H9 (cell line): ENCODE data around the gene NXN. TPM values are rescaled to one million over a fixed set of nuclear protein-coding genes. Genes with fewer than 3 reads are reported as not detected.

Experiments used
- DNase-seq: peaks from one replicate; pipeline ENCODE4 v3.0.0-alpha.2; 2017
- H2AFZ ChIP-seq: one replicate; pipeline ENCODE4 v1.6.1; 2013; ENCODE audit warnings: mild to moderate bottlenecking, low read length, control low read depth, moderate library complexity
- H2AK5ac ChIP-seq: 2 replicates; pipeline ENCODE4 v1.6.1; 2013; ENCODE audit warnings: low read length, control low read depth, mixed read lengths; ENCODE audit not compliant: insufficient read length
- H2BK120ac ChIP-seq: one replicate; pipeline ENCODE4 v1.6.1; 2013; ENCODE audit warnings: low read depth, mild to moderate bottlenecking, low read length, control low read depth, inconsistent platforms; ENCODE audit not compliant: poor library complexity, severe bottlenecking
- H2BK12ac ChIP-seq: 2 replicates; pipeline ENCODE4 v1.6.1; 2013; ENCODE audit warnings: low read length, control low read depth, mixed read lengths, low read depth; ENCODE audit not compliant: insufficient read length
- H2BK15ac ChIP-seq: 2 replicates; pipeline ENCODE4 v1.6.1; 2013; ENCODE audit warnings: low read depth, low read length, control low read depth
- H2BK20ac ChIP-seq: one replicate; pipeline ENCODE4 v1.6.1; 2013; ENCODE audit warnings: low read depth, mild to moderate bottlenecking, low read length, control low read depth, inconsistent platforms; ENCODE audit not compliant: poor library complexity, severe bottlenecking
- H2BK5ac ChIP-seq: 2 replicates; pipeline ENCODE4 v1.6.1; 2013; ENCODE audit warnings: low read length, control low read depth, mixed read lengths; ENCODE audit not compliant: insufficient read length
- H3K14ac ChIP-seq: 2 replicates; pipeline ENCODE4 v1.6.1; 2013; ENCODE audit warnings: low read length, control low read depth; ENCODE audit not compliant: insufficient read depth
- H3K18ac ChIP-seq: 2 replicates; pipeline ENCODE4 v1.6.1; 2013; ENCODE audit warnings: low read depth, mild to moderate bottlenecking, mixed read lengths, low read length, control low read depth; ENCODE audit not compliant: insufficient read length
- H3K23ac ChIP-seq: 2 replicates; pipeline ENCODE4 v1.6.1; 2013; ENCODE audit warnings: low read length, control low read depth, mixed read lengths, low read depth; ENCODE audit not compliant: insufficient read length
- H3K23me2 ChIP-seq: 2 replicates; pipeline ENCODE4 v1.6.1; 2013; ENCODE audit warnings: low read depth, mild to moderate bottlenecking, mixed read lengths, low read length, control low read depth; ENCODE audit not compliant: insufficient read length, poor library complexity, severe bottlenecking
- H3K27ac ChIP-seq: 2 replicates; pipeline ENCODE4 v1.5.1; 2013; ENCODE audit warnings: low read length, control low read depth, mixed read lengths, low read depth; ENCODE audit not compliant: insufficient read length
- H3K27me3 ChIP-seq: 2 replicates; pipeline ENCODE4 v1.6.1; 2013; ENCODE audit warnings: low read length, control low read depth, inconsistent platforms; ENCODE audit not compliant: insufficient read depth
- H3K4ac ChIP-seq: 2 replicates; pipeline ENCODE4 v1.6.1; 2013; ENCODE audit warnings: low read depth, mild to moderate bottlenecking, control low read depth, inconsistent platforms, low read length, moderate library complexity
- H3K4me1 ChIP-seq: 2 replicates; pipeline ENCODE4 v1.6.1; 2013; ENCODE audit warnings: low read length, control low read depth, inconsistent platforms; ENCODE audit not compliant: insufficient read depth
- H3K4me2 ChIP-seq: 2 replicates; pipeline ENCODE4 v1.6.1; 2013; ENCODE audit warnings: low read length, control low read depth, mixed read lengths; ENCODE audit not compliant: insufficient read length, insufficient read depth
- H3K56ac ChIP-seq: 2 replicates; pipeline ENCODE4 v1.6.1; 2013; ENCODE audit warnings: low read depth, mild to moderate bottlenecking, mixed read lengths, low read length, control low read depth; ENCODE audit not compliant: insufficient read length
- H3K79me1 ChIP-seq: 2 replicates; pipeline ENCODE4 v1.6.1; 2013; ENCODE audit warnings: low read depth, mild to moderate bottlenecking, moderate library complexity, low read length, control low read depth, inconsistent platforms; ENCODE audit not compliant: insufficient read depth, poor library complexity, severe bottlenecking
- H3K79me2 ChIP-seq: 2 replicates; pipeline ENCODE4 v1.6.1; 2013; ENCODE audit warnings: low read length, control low read depth, inconsistent platforms; ENCODE audit not compliant: insufficient read depth
- H3K9ac ChIP-seq: 2 replicates; pipeline ENCODE4 v1.6.1; 2013; ENCODE audit warnings: low read length, control low read depth, mixed read lengths; ENCODE audit not compliant: insufficient read length; ENCODE audit errors: extremely low read depth
- H3K9me3 ChIP-seq: one replicate; pipeline ENCODE4 v1.6.1; 2013; ENCODE audit warnings: low read depth, low read length, inconsistent platforms; ENCODE audit not compliant: control insufficient read depth
- H3T11ph ChIP-seq: one replicate; pipeline ENCODE4 v1.6.1; 2013; ENCODE audit warnings: mild to moderate bottlenecking, low read length, control low read depth, inconsistent platforms
- H4K20me1 ChIP-seq: one replicate; pipeline ENCODE4 v1.6.1; 2013; ENCODE audit not compliant: control insufficient read depth, insufficient read length, insufficient read depth
- H4K5ac ChIP-seq: 2 replicates; pipeline ENCODE4 v1.6.1; 2013; ENCODE audit warnings: low read depth, mild to moderate bottlenecking, mixed read lengths, low read length, control low read depth; ENCODE audit not compliant: insufficient read length
- H4K8ac ChIP-seq: replicated peaks from 2 replicates; pipeline ENCODE4 v1.6.1; 2013; ENCODE audit warnings: low read length, control low read depth, mixed read lengths, low read depth; ENCODE audit not compliant: insufficient read length
- H4K91ac ChIP-seq: 2 replicates; pipeline ENCODE4 v1.6.1; 2013; ENCODE audit warnings: low read depth, mild to moderate bottlenecking, moderate library complexity, mixed read lengths, low read length, control low read depth; ENCODE audit not compliant: insufficient read length
- H3K27ac Mint-ChIP-seq, 3 experiments: 2 replicates in 2 of 3; 3 replicates in 1 of 3; pipeline ENCODE4 v1.8.0; 2020 to 2021; ENCODE audit warnings: mixed read lengths in 3 of 3, mild to moderate bottlenecking in 1 of 3, moderate library complexity in 1 of 3
- H3K27me3 Mint-ChIP-seq: 2 replicates; pipeline ENCODE4 v1.8.0; 2021; ENCODE audit warnings: low read depth, mild to moderate bottlenecking, moderate library complexity, mixed read lengths
- H3K36me3 Mint-ChIP-seq, 3 experiments: 2 replicates in 2 of 3; 3 replicates in 1 of 3; pipeline ENCODE4 v1.8.0; 2020 to 2021; ENCODE audit warnings: low read depth in 3 of 3, mixed read lengths in 3 of 3; ENCODE audit not compliant: insufficient read depth in 1 of 3
- H3K4me1 Mint-ChIP-seq, 2 experiments: 2 replicates each; pipeline ENCODE4 v1.8.0; 2020; ENCODE audit warnings: mixed read lengths in 2 of 2
- H3K4me3 Mint-ChIP-seq, 2 experiments: 2 replicates in 1 of 2; 3 replicates in 1 of 2; pipeline ENCODE4 v1.8.0; 2020 to 2021; ENCODE audit warnings: mild to moderate bottlenecking in 2 of 2, mixed read lengths in 2 of 2, moderate library complexity in 1 of 2
- H3K9me3 Mint-ChIP-seq, 2 experiments: 2 replicates in 1 of 2; 3 replicates in 1 of 2; pipeline ENCODE4 v1.8.0; 2020; ENCODE audit warnings: mild to moderate bottlenecking in 2 of 2, mixed read lengths in 2 of 2, moderate library complexity in 1 of 2
- WGBS: extraction: QIAGEN DNeasy Blood & Tissue Kit; methylation state at CpG from one replicate; pipeline ENCODE4 v1.1.7; 2013; ENCODE audit warnings: missing lambda C conversion rate, low lambda C conversion rate, mixed read lengths; ENCODE audit not compliant: insufficient read length; ENCODE audit errors: extremely low coverage; 5-methylcytosine and 5-hydroxymethylcytosine counted together
- total RNA-seq: library from RNA; stranded (reverse); gene quantifications from 2 replicates; pipeline ENCODE4 v1.2.1, GENCODE V29; 2021
- TF ChIP-seq, protein P1 (sequence below): fragments of 200-600 bp; sonication (generic); conservative IDR thresholded peaks from 3 replicates; pipeline ENCODE4 v1.8.0; 2021; ENCODE audit warnings: antibody characterized with exemption, mild to moderate bottlenecking

Gene NXN
- total RNA-seq, 1 experiment from 2014 or later = 93.6 TPM

DNA sequence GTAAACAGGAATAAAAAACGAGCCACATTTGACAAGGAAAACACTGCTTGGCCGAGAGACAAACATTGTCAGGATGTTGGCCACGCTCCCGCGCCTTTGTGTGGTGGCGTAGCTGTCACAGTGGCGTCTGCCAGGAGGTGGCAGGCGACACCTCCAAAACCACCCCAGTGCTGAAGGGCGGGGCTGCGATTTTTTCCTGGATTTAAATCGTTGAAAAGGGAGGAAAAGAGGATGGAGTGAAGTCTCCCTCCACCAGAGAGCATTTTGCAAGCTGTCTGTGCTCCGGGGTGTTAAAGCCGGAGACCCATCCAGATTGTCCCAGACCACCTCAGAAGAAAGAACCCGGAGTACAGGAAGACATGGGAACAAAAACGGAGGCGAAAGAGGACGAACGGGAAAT is 184.7 kb downstream of the NXN start:
- Histone ChIP-seq H2AFZ (no peak overlapping the region), H2BK120ac (no peak overlapping the region), H3K4me2 (no peak overlapping the region), H2BK20ac (no peak overlapping the region), H3K27ac (no peak overlapping the region), H2AK5ac (no peak overlapping the region), H3K56ac (no peak overlapping the region), H3K4ac (no peak overlapping the region), H3K27me3 (no peaks in the 10 kb centered on the region), H3K79me1 (no peaks in the 10 kb centered on the region), H3K14ac (no peak overlapping the region), H2BK15ac (no peak overlapping the region), H3T11ph (no peak overlapping the region), H3K79me2 (no peaks in the 10 kb centered on the region), H2BK12ac (no peak overlapping the region), H4K91ac (no peak overlapping the region), H3K18ac (no peak overlapping the region), H4K20me1 (no peaks in the 10 kb centered on the region), H3K9ac (no peak overlapping the region), H3K9me3 (no peaks in the 10 kb centered on the region), H2BK5ac (no peak overlapping the region), H4K5ac (no peak overlapping the region), H4K8ac (no peak overlapping the region), H3K4me1 (no peaks in the 10 kb centered on the region), H3K23ac (no peak overlapping the region), H3K23me2 (no peaks in the 10 kb centered on the region)
- no CpG with 5 or more reads among the region's 18 CpGs for WGBS
- H3K4me1 Mint-ChIP-seq = peaks cover 10 to 19% of the 10 kb centered on the region in 2 experiments
- TF ChIP-seq, protein P1, sequence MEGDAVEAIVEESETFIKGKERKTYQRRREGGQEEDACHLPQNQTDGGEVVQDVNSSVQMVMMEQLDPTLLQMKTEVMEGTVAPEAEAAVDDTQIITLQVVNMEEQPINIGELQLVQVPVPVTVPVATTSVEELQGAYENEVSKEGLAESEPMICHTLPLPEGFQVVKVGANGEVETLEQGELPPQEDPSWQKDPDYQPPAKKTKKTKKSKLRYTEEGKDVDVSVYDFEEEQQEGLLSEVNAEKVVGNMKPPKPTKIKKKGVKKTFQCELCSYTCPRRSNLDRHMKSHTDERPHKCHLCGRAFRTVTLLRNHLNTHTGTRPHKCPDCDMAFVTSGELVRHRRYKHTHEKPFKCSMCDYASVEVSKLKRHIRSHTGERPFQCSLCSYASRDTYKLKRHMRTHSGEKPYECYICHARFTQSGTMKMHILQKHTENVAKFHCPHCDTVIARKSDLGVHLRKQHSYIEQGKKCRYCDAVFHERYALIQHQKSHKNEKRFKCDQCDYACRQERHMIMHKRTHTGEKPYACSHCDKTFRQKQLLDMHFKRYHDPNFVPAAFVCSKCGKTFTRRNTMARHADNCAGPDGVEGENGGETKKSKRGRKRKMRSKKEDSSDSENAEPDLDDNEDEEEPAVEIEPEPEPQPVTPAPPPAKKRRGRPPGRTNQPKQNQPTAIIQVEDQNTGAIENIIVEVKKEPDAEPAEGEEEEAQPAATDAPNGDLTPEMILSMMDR = peak; percentile 87
- peak overlapping the region; percentile 60 to 91 (median 74); a peak in 3 of 7 replicates for H3K27ac Mint-ChIP-seq
- H3K27me3 Mint-ChIP-seq = no peaks in the 10 kb centered on the region; the same call in 1 of the 2 replicates
- peaks cover 15 to 49% (median 39%) of the 10 kb centered on the region in 3 experiments; a peak in 6 of 7 replicates for H3K36me3 Mint-ChIP-seq
- H3K9me3 Mint-ChIP-seq = no peaks in the 10 kb centered on the region
- peak; percentile 87 for DNase-seq
- peak overlapping the region in 1 of 2 experiments; percentile 40; a peak in 1 of 5 replicates for H3K4me3 Mint-ChIP-seq
